HL-60 (cell line): ENCODE data around the gene NPR3.

Experiments used
- DNase-seq, 2 experiments: peaks; one replicate each; pipeline ENCODE4 v3.0.0-alpha.2; 2010 to 2020; ENCODE audit warnings: low read depth in 1 of 2, low spot score in 1 of 2
- H3K27ac ChIP-seq: fragments of 250-450 bp; sonication (Bioruptor Pico); replicated peaks from 2 replicates; pipeline ENCODE4 v1.5.1; 2020; ENCODE audit warnings: mild to moderate bottlenecking, moderate library complexity
- H3K27me3 ChIP-seq: fragments of 250-450 bp; sonication (Bioruptor Pico); 2 replicates; pipeline ENCODE4 v1.5.1; 2021; ENCODE audit warnings: mild to moderate bottlenecking, moderate library complexity; ENCODE audit not compliant: insufficient read depth, poor library complexity, severe bottlenecking
- H3K4me3 ChIP-seq: replicated peaks from 2 replicates; pipeline ENCODE4 v1.5.1; 2011; ENCODE audit warnings: mild to moderate bottlenecking, control low read depth, low read length; ENCODE audit not compliant: insufficient read depth
- GABPA ChIP-seq: IDR thresholded peaks from 2 replicates; pipeline ENCODE4 v1.6.1; 2012; ENCODE audit warnings: low read depth
- POLR2AphosphoS5 ChIP-seq: IDR thresholded peaks from 2 replicates; pipeline ENCODE4 v1.6.1; 2012; ENCODE audit warnings: low read depth
- SPI1 ChIP-seq: IDR thresholded peaks from 2 replicates; pipeline ENCODE4 v1.6.1; 2012; ENCODE audit warnings: low read depth, mild to moderate bottlenecking, borderline replicate concordance
- TF ChIP-seq, protein P1 (sequence below): IDR thresholded peaks from 2 replicates; pipeline ENCODE4 v1.6.1; 2012; ENCODE audit warnings: low read depth; ENCODE audit not compliant: insufficient replicate concordance
- TF ChIP-seq, protein P2 (sequence below): IDR thresholded peaks from one replicate; pipeline ENCODE4 v1.5.1; 2011; ENCODE audit warnings: low read length, control low read depth, inconsistent platforms; ENCODE audit not compliant: insufficient read depth

Gene NPR3

DNA sequence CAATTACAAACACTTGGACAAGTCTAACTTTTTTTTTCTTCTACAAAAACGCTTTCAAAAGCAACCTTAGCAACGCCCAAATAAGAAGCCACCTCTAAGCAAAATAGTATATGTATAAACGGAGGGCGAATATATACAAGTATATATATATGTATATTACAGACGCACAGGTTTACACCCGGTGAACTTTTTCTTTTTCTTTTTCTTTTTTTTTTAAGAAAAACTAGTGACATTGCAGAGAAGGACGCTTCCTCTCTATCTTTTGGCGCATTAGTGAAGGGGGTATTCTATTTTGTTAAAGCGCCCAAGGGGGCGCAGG lies 200 bp downstream of the NPR3 start:
- no peak for DNase-seq
- Histone ChIP-seq H3K27me3 (peaks cover 58% of the 10 kb centered on the region), H3K4me3 (no peak overlapping the region)

DNA sequence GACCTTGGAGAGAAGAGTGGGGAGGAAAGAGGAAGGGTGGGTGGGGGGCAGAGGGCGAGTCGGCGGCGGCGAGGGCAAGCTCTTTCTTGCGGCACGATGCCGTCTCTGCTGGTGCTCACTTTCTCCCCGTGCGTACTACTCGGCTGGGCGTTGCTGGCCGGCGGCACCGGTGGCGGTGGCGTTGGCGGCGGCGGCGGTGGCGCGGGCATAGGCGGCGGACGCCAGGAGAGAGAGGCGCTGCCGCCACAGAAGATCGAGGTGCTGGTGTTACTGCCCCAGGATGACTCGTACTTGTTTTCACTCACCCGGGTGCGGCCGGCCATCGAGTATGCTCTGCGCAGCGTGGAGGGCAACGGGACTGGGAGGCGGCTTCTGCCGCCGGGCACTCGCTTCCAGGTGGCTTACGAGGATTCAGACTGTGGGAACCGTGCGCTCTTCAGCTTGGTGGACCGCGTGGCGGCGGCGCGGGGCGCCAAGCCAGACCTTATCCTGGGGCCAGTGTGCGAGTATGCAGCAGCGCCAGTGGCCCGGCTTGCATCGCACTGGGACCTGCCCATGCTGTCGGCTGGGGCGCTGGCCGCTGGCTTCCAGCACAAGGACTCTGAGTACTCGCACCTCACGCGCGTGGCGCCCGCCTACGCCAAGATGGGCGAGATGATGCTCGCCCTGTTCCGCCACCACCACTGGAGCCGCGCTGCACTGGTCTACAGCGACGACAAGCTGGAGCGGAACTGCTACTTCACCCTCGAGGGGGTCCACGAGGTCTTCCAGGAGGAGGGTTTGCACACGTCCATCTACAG lies 760 bp downstream of the NPR3 start:
- Histone ChIP-seq H3K27ac (no peak overlapping the region), H3K27me3 (peaks cover 59% of the 10 kb centered on the region), H3K4me3 (no peak overlapping the region)
- DNase-seq = no peak
- TF ChIP-seq, protein P1, sequence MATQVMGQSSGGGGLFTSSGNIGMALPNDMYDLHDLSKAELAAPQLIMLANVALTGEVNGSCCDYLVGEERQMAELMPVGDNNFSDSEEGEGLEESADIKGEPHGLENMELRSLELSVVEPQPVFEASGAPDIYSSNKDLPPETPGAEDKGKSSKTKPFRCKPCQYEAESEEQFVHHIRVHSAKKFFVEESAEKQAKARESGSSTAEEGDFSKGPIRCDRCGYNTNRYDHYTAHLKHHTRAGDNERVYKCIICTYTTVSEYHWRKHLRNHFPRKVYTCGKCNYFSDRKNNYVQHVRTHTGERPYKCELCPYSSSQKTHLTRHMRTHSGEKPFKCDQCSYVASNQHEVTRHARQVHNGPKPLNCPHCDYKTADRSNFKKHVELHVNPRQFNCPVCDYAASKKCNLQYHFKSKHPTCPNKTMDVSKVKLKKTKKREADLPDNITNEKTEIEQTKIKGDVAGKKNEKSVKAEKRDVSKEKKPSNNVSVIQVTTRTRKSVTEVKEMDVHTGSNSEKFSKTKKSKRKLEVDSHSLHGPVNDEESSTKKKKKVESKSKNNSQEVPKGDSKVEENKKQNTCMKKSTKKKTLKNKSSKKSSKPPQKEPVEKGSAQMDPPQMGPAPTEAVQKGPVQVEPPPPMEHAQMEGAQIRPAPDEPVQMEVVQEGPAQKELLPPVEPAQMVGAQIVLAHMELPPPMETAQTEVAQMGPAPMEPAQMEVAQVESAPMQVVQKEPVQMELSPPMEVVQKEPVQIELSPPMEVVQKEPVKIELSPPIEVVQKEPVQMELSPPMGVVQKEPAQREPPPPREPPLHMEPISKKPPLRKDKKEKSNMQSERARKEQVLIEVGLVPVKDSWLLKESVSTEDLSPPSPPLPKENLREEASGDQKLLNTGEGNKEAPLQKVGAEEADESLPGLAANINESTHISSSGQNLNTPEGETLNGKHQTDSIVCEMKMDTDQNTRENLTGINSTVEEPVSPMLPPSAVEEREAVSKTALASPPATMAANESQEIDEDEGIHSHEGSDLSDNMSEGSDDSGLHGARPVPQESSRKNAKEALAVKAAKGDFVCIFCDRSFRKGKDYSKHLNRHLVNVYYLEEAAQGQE = no peak
- no peak for TF ChIP-seq SPI1
- no peak for TF ChIP-seq POLR2AphosphoS5
- TF ChIP-seq, protein P2, sequence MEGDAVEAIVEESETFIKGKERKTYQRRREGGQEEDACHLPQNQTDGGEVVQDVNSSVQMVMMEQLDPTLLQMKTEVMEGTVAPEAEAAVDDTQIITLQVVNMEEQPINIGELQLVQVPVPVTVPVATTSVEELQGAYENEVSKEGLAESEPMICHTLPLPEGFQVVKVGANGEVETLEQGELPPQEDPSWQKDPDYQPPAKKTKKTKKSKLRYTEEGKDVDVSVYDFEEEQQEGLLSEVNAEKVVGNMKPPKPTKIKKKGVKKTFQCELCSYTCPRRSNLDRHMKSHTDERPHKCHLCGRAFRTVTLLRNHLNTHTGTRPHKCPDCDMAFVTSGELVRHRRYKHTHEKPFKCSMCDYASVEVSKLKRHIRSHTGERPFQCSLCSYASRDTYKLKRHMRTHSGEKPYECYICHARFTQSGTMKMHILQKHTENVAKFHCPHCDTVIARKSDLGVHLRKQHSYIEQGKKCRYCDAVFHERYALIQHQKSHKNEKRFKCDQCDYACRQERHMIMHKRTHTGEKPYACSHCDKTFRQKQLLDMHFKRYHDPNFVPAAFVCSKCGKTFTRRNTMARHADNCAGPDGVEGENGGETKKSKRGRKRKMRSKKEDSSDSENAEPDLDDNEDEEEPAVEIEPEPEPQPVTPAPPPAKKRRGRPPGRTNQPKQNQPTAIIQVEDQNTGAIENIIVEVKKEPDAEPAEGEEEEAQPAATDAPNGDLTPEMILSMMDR = no peak
- TF ChIP-seq GABPA = no peak

More for the DNA sequence above, 200 bp downstream of the NPR3 start:
- TF ChIP-seq GABPA (no peak), POLR2AphosphoS5 (no peak), SPI1 (no peak)
- TF ChIP-seq, protein P1 = no peak
- TF ChIP-seq, protein P2 = no peak
- H3K27ac ChIP-seq = no peak overlapping the region

DNA sequence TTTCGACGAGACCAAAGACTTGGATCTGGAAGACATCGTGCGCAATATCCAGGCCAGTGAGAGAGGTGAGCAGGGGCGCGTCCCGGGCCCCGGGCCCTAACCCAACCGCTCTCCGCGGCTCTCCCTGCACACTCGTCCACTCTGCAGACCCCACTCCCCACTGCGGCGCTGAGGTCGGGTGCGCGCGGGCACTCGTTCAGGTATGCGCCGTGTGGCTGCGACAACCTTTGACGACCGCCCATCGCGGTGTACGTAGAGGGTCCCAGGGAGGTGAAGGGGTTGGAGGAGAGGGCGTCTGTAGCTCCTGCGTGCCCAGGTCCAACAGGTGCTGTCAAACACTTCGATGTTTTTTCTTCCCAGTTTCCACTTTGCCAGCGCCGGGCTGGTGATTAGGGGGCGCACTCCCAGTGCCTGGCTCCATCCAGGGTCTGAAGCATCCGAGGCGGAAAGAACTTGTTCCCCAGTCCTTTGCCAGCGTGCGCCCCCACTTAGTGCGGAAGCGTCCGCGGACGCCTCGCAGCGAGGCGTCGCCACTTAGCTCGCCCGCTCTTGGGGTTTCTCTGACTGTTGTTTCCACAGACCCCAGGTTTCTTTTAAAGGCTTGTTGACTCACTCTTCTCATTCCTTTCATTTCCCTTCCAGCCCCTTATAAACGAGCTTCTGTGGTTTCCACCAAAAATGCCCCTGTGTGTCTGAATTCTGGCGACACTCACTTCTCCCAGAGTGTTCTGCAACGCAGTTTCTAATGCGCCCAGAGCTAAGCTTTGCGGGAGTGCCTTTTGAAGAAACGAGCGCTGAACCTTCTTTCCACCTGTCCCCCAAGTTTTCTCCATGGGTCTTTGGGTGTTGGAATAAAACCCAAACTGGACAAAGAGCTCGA lies 1.6 kb downstream of the NPR3 start:
- DNase-seq = no peak
- TF ChIP-seq SPI1 (no peak), GABPA (no peak), POLR2AphosphoS5 (no peak)
- TF ChIP-seq, protein P2 = no peak
- TF ChIP-seq, protein P1 = no peak
- peaks cover 59% of the 10 kb centered on the region for H3K27me3 ChIP-seq
- H3K4me3 ChIP-seq = no peak overlapping the region
- no peak overlapping the region for H3K27ac ChIP-seq
